KMS-11 (cell line): ENCODE data around the gene USP24.

ENCODE experiments used
- H2AFZ ChIP-seq: fragments of 200-600 bp; sonication (generic); 2 replicates; pipeline ENCODE4 v1.6.1; 2016; ENCODE audit warnings: antibody characterized with exemption, mixed run types, low read depth
- H3K27ac ChIP-seq: fragments of 200-600 bp; sonication (generic); 2 replicates; pipeline ENCODE4 v1.6.1; 2016; ENCODE audit warnings: mild to moderate bottlenecking, mixed run types
- H3K27me3 ChIP-seq: fragments of 200-600 bp; sonication (generic); 2 replicates; pipeline ENCODE4 v1.6.1; 2017; ENCODE audit warnings: mild to moderate bottlenecking, low read depth, mixed run types, moderate library complexity; ENCODE audit not compliant: insufficient read depth
- H3K36me3 ChIP-seq: fragments of 200-600 bp; sonication (generic); 2 replicates; pipeline ENCODE4 v1.6.1; 2017; ENCODE audit warnings: mild to moderate bottlenecking, mixed run types; ENCODE audit not compliant: insufficient read depth
- H3K4me1 ChIP-seq: fragments of 200-600 bp; sonication (generic); 2 replicates; pipeline ENCODE4 v1.6.1; 2016; ENCODE audit warnings: mild to moderate bottlenecking, low read depth, mixed run types; ENCODE audit not compliant: poor library complexity, severe bottlenecking
- H3K4me2 ChIP-seq: fragments of 200-600 bp; sonication (generic); 2 replicates; pipeline ENCODE4 v1.7.0; 2016; ENCODE audit warnings: mild to moderate bottlenecking, mixed run types
- H3K4me3 ChIP-seq: fragments of 200-600 bp; sonication (generic); IDR thresholded peaks from 2 replicates; pipeline ENCODE4 v1.6.1; 2017; ENCODE audit warnings: low read depth, low read length, mixed read lengths; ENCODE audit not compliant: insufficient read depth
- H3K79me2 ChIP-seq: fragments of 200-600 bp; sonication (generic); 2 replicates; pipeline ENCODE4 v1.6.1; 2016; ENCODE audit warnings: low read depth, mixed run types; ENCODE audit not compliant: insufficient read depth
- H3K9ac ChIP-seq: fragments of 200-600 bp; sonication (generic); 2 replicates; pipeline ENCODE4 v1.6.1; 2016; ENCODE audit warnings: mild to moderate bottlenecking, mixed run types
- H4K20me1 ChIP-seq: fragments of 200-600 bp; sonication (generic); 2 replicates; pipeline ENCODE4 v1.6.1; 2016; ENCODE audit warnings: mild to moderate bottlenecking, mixed run types; ENCODE audit not compliant: insufficient read depth
- TF ChIP-seq, protein P1 (sequence below): fragments of 200-600 bp; sonication (generic); conservative IDR thresholded peaks from 2 replicates; pipeline ENCODE4 v1.6.1; 2017; ENCODE audit warnings: low read depth, mild to moderate bottlenecking, antibody characterized with exemption, low read length, moderate library complexity, mixed read lengths

The USP24 gene

GRCh38 chr1:55225228-55225627 is 10.1 kb upstream of the USP24 start:
- Histone ChIP-seq H3K27me3 (no peaks in the 10 kb centered on the region), H3K79me2 (no peaks in the 10 kb centered on the region), H4K20me1 (no peaks in the 10 kb centered on the region), H3K9ac (no peak overlapping the region), H3K27ac (no peak overlapping the region), H3K4me2 (no peak overlapping the region), H3K36me3 (no peaks in the 10 kb centered on the region), H2AFZ (no peak overlapping the region), H3K4me3 (no peak overlapping the region), H3K4me1 (no peaks in the 10 kb centered on the region)
- TF ChIP-seq, protein P1, sequence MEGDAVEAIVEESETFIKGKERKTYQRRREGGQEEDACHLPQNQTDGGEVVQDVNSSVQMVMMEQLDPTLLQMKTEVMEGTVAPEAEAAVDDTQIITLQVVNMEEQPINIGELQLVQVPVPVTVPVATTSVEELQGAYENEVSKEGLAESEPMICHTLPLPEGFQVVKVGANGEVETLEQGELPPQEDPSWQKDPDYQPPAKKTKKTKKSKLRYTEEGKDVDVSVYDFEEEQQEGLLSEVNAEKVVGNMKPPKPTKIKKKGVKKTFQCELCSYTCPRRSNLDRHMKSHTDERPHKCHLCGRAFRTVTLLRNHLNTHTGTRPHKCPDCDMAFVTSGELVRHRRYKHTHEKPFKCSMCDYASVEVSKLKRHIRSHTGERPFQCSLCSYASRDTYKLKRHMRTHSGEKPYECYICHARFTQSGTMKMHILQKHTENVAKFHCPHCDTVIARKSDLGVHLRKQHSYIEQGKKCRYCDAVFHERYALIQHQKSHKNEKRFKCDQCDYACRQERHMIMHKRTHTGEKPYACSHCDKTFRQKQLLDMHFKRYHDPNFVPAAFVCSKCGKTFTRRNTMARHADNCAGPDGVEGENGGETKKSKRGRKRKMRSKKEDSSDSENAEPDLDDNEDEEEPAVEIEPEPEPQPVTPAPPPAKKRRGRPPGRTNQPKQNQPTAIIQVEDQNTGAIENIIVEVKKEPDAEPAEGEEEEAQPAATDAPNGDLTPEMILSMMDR: no peak

DNA sequence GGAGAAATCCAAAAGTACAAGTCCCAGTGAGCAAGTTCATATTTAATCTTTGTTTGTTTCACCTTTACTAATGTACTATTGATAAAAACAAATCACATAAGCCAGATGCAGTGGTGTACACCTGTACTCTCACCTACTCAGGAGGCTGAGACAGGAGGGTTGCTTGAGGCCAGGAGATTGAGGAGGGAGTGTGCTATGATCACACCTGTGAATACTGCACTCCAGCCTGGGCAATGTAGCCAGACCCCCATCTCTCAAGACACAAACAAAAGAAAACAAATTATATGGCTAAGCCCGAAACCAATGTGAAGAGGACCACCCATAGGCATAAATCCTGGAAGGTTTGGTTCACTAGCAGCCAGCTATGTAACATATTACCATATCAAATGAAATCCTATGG is 9.6 kb upstream of the USP24 start:
- Histone ChIP-seq H3K27me3 (no peaks in the 10 kb centered on the region), H3K36me3 (no peaks in the 10 kb centered on the region), H3K9ac (no peak overlapping the region), H3K4me1 (no peaks in the 10 kb centered on the region), H4K20me1 (no peaks in the 10 kb centered on the region), H3K27ac (no peak overlapping the region), H3K4me2 (no peak overlapping the region), H2AFZ (no peak overlapping the region), H3K79me2 (no peaks in the 10 kb centered on the region), H3K4me3 (no peak overlapping the region)
- TF ChIP-seq, protein P1: no peak

DNA sequence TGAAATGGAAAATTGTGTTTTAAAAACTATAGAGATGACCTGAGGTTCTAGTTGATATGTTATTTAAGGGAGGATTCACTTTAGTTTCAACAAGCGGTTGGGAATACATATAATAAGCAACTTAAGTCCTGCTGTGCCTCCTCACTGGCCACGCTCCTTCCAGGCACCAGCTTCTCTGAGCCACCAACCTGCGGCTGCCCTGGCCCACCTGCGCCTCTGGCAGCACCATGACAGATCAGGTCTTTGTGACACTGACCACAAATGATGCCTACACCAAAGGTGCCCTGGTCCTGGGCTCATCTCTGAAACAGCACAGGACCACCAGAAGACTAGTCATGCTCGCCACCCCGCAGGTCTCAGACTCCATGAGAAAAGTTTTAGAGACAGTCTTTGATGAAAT is 7.0 kb upstream of the USP24 start:
- no peak overlapping the region for H3K4me3 ChIP-seq
- no peaks in the 10 kb centered on the region for H3K27me3 ChIP-seq
- H4K20me1 ChIP-seq: no peaks in the 10 kb centered on the region
- no peaks in the 10 kb centered on the region for H3K4me1 ChIP-seq
- no peak overlapping the region for H3K9ac ChIP-seq
- no peak overlapping the region for H3K4me2 ChIP-seq
- H3K27ac ChIP-seq: no peak overlapping the region
- H2AFZ ChIP-seq: no peak overlapping the region
- no peaks in the 10 kb centered on the region for H3K36me3 ChIP-seq
- H3K79me2 ChIP-seq: no peaks in the 10 kb centered on the region
- TF ChIP-seq, protein P1: no peak

- Histone ChIP-seq H3K4me3 (no peak overlapping the region), H3K36me3 (no peaks in the 10 kb centered on the region), H3K9ac (no peak overlapping the region), H3K27me3 (no peaks in the 10 kb centered on the region), H3K4me2 (no peak overlapping the region), H4K20me1 (no peaks in the 10 kb centered on the region), H2AFZ (no peak overlapping the region), H3K4me1 (peaks cover 9% of the 10 kb centered on the region), H3K79me2 (peaks cover 15% of the 10 kb centered on the region; the same call in 1 of the 2 replicates), H3K27ac (no peak overlapping the region)
- TF ChIP-seq, protein P1: no peak
Observed at GRCh38 chr1:55217226-55217986, 2.2 kb upstream of the USP24 start.
